ENCODE measurements around the gene BCAS2. TPM values are rescaled to one million over a fixed set of nuclear protein-coding genes. Genes with fewer than 3 reads are reported as not detected.

Gene BCAS2
- total RNA-seq, result 10 to 100 TPM; 28.7 to 41.6 (median 34.4) TPM
- polyA plus RNA-seq, result 10 to 100 TPM; 18.6 to 44.4 TPM
- long read RNA-seq, donor 1, transcript BCAS2-201 (7 exons, 1,299 nt), result major isoform, 28 of 31 reads
- long read RNA-seq, donor 1, partial matches to known transcripts, result 1 of 31 reads
- long read RNA-seq, donor 1, other reads (novel, unspliced or antisense), result 1 of 31 reads
- long read RNA-seq, donor 2, transcript BCAS2-201 (7 exons, 1,299 nt), result major isoform, 105 of 111 reads
- long read RNA-seq, donor 2, partial matches to known transcripts, result 2 of 111 reads
- long read RNA-seq, donor 2, other reads (novel, unspliced or antisense), result 3 of 111 reads
- long read RNA-seq, donor 3, transcript BCAS2-201 (7 exons, 1,299 nt), result major isoform, 27 of 29 reads
- long read RNA-seq, donor 3, partial matches to known transcripts, result 0 of 29 reads
- long read RNA-seq, donor 3, other reads (novel, unspliced or antisense), result 1 of 29 reads

- Histone ChIP-seq H3K36me3 (peaks cover 0 to 42% (median 33%) of the 10 kb centered on the region in 9 donors), H3K4me3 (peak within 1 kb of the TSS; percentile 41 to 89 (median 68)), H3K9me3 (no peaks in the 10 kb centered on the region), H3K27me3 (no peaks in the 10 kb centered on the region), H3K27ac (peak within 1 kb of the TSS; percentile 68 to 95 (median 88)), H3K4me1 (peaks cover 0 to 37% (median 22%) of the 10 kb centered on the region in 12 donors)
- DNase-seq (peak; percentile 95 to 98 (median 97)), ATAC-seq (peak; percentile 98 to 99 (median 99))
- WGBS, 4 donors, result 5 to 9% (median 7%) methylated on average over 34 to 40 of the region's 40 CpGs
- intact Hi-C loops (cut with DNase I), result loop anchor here in 6 of 10 donors (1.0 to 10.0 kb wide), 13 partner anchors 69 to 237 kb away; partner anchors contain the start of genes NRAS (in 5 of the 6), CSDE1 (in 4 of the 6), DENND2C (in 3 of the 6) and TRIM33 (in 2 of the 6)
- TF ChIP-seq CTCF (IDR thresholded peaks at IDR 0.05) (no peak), POLR2A (IDR thresholded peaks at IDR 0.05) (peak in 1 of 2 donors; percentile 88)
Measured at GRCh38 chr1:114581335-114582287, at the start of gene BCAS2. BCAS2 (minus strand) TSS chr1:114581615; CDS start chr1:114581591, 24 bp downstream.

- Histone ChIP-seq H3K36me3 (peaks cover 0 to 21% (median under 1%) of the 10 kb centered on the region in 9 donors), H3K9me3 (peaks cover 0 to 7% (median 0%) of the 10 kb centered on the region in 12 donors), H3K4me3 (no peak overlapping the region), H3K27ac (no peak overlapping the region), H3K4me1 (no peaks in the 10 kb centered on the region), H3K27me3 (no peaks in the 10 kb centered on the region)
- ATAC-seq (no peak), DNase-seq (no peak)
- WGBS, 4 donors, result 39 to 62% (median 42%) methylated on average over 2 of the region's 2 CpGs
- intact Hi-C loops (cut with DNase I), result no loop called here
- TF ChIP-seq POLR2A (IDR thresholded peaks at IDR 0.05) (no peak), CTCF (IDR thresholded peaks at IDR 0.05) (no peak)
Measured at GRCh38 chr1:114627107-114627506, 45.7 kb upstream of the BCAS2 start.

- no peaks in the 10 kb centered on the region for H3K9me3 ChIP-seq
- 93 to 98% (median 96%) methylated on average over 5 of the region's 5 CpGs for WGBS, 4 donors
- peaks cover 0 to 34% (median 6%) of the 10 kb centered on the region in 9 donors for H3K36me3 ChIP-seq
- intact Hi-C loops (cut with DNase I), result no loop called here
- TF ChIP-seq POLR2A (IDR thresholded peaks at IDR 0.05), result no peak
- no peak for TF ChIP-seq CTCF (IDR thresholded peaks at IDR 0.05)
- no peaks in the 10 kb centered on the region for H3K27me3 ChIP-seq
- DNase-seq (no peak), ATAC-seq (no peak)
- H3K4me3 ChIP-seq, result no peak overlapping the region
- H3K27ac ChIP-seq, result no peak overlapping the region
- no peaks in the 10 kb centered on the region for H3K4me1 ChIP-seq
Measured at GRCh38 chr1:114623364-114623763, 41.9 kb upstream of the BCAS2 start.

Data from heart left ventricle (tissue), 16 donors.